ENCODE measurements around the gene DOCK2. TPM values are rescaled to one million over a fixed set of nuclear protein-coding genes. Genes with fewer than 3 reads are reported as not detected.

The DOCK2 gene
- total and polyA plus RNA-seq, 2 of the 8 experiments (the other 6 are each of a cell fraction or from before 2014, with no cell fraction given) = 3.9 to 5.7 TPM

DNA sequence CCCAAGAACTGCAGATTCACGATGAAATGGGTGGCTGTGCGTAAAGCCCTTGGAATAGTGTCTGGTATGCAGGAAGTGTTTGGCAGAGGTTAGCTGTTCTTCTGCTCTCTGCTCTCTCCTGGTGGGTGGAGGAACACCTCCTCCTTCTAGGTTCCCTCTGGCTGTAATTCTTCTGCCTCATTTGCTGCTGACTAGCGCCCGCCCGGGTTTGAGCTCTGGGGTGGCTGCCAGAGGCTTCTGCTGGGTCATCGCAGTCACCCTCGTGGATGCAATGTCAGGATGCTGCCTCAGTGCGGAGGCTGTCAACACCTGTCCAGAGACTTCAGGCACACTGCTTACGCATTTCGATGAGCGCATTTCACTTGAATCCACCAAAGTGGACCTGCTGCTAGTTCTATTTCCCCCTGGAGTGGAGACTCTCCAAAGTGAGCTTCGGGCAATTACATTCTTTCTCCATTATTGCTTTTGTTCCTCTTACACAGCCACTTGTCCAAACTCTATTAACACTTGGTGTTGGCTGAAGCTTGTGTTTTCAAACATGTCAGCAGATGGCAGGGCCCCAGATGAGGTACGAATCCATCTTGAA, 11.7 kb downstream of the DOCK2 start:
- H3K79me2 ChIP-seq (ENCODE audit: control insufficient read depth in 1 of 2, insufficient read depth in 2 of 2, low read length in 2 of 2) = no peaks in the 10 kb centered on the region
- H3K4me3 ChIP-seq (ENCODE audit: extremely low read depth in 1 of 4, insufficient read depth in 2 of 4, low read depth in 3 of 4, low read length in 4 of 4) = no peak overlapping the region
- H3K27me3 ChIP-seq (replicated peaks in 1 of 4; ENCODE audit: control insufficient read depth in 3 of 4, extremely low read depth in 1 of 4, insufficient read depth in 3 of 4, low read length in 3 of 4) = peaks cover 0 to 3% (median 0%) of the 10 kb centered on the region in 4 experiments; a peak in 1 of 7 replicates
- H3K4ac ChIP-seq (replicated peaks; ENCODE audit: insufficient read length, low read depth, low read length) = no peak overlapping the region
- DNase-seq (ENCODE audit: low read depth in 1 of 2, low spot score in 2 of 2) (no peak), FAIRE-seq (no peak)
- no peak overlapping the region for H4K8ac ChIP-seq (ENCODE audit: extremely low read depth, insufficient read depth, low read length)
- ChIA-PET POLR2A (ENCODE audit: partially characterized antibody) (no interaction called here), CTCF (ENCODE audit: partially characterized antibody) (no interaction called here)
- H3K23ac ChIP-seq (ENCODE audit: insufficient read length) = no peak overlapping the region
- no peak overlapping the region for H3K27ac ChIP-seq (ENCODE audit: low read depth, low read length)
- H3K4me2 ChIP-seq (ENCODE audit: insufficient read depth in 1 of 2, low read depth in 2 of 2, low read length in 2 of 2) = no peak overlapping the region
- no peak overlapping the region for H4K5ac ChIP-seq (ENCODE audit: insufficient read length, low read depth, low read length)
- no peak overlapping the region; the same call in 1 of the 2 replicates for H2BK12ac ChIP-seq (ENCODE audit: low read depth, low read length)
- no peak overlapping the region for H2BK120ac ChIP-seq (replicated peaks; ENCODE audit: low read depth, low read length)
- H2BK15ac ChIP-seq (ENCODE audit: low read length) = no peak overlapping the region
- no peak overlapping the region for H4K91ac ChIP-seq (replicated peaks; ENCODE audit: insufficient read length, low read length)
- no peaks in the 10 kb centered on the region for H4K20me1 ChIP-seq (replicated peaks in 1 of 2; ENCODE audit: control insufficient read depth in 1 of 2, insufficient read depth in 2 of 2, low read length in 2 of 2)
- WGBS, 2 experiments (ENCODE audit: extremely low coverage in 1 of 2, insufficient coverage in 1 of 2, insufficient read length in 1 of 2, insufficient replicate concordance in 2 of 2, low coverage in 1 of 2, low lambda C conversion rate in 2 of 2, missing lambda C conversion rate in 1 of 2) = 97% methylated on average over 13 of the region's 13 CpGs; no CpG with 5 or more reads in 1 of the 2 experiments
- H3K79me1 ChIP-seq (ENCODE audit: low read depth, low read length) = no peaks in the 10 kb centered on the region
- H3K56ac ChIP-seq (replicated peaks; ENCODE audit: insufficient read length, low read depth, low read length) = no peak overlapping the region
- no peak overlapping the region for H2AFZ ChIP-seq (ENCODE audit: low read length)
- no peaks in the 10 kb centered on the region for H3K9me3 ChIP-seq (ENCODE audit: insufficient read depth in 2 of 2, low read depth in 1 of 2, low read length in 1 of 2)
- H2BK5ac ChIP-seq (ENCODE audit: low read depth, low read length) = no peak overlapping the region
- H3K4me1 ChIP-seq (replicated peaks in 1 of 4; ENCODE audit: control insufficient read depth in 3 of 4, insufficient read depth in 4 of 4, low read length in 3 of 4) = no peaks in the 10 kb centered on the region
- no peaks in the 10 kb centered on the region; the same call in 1 of the 2 replicates for H3K23me2 ChIP-seq (ENCODE audit: low read depth, low read length)
- no peak overlapping the region for H2BK20ac ChIP-seq (ENCODE audit: low read length)
- TF ChIP-seq HDAC6 (IDR thresholded peaks at IDR 0.05; ENCODE audit: low read depth, low read length) (no peak), SRF (IDR thresholded peaks at IDR 0.05; ENCODE audit: low read depth, low read length) (no peak), MAFK (IDR thresholded peaks at IDR 0.05; ENCODE audit: low read depth, low read length) (no peak), CBX8 (IDR thresholded peaks at IDR 0.05; ENCODE audit: borderline replicate concordance, low read depth, low read length) (no peak), CHD1 (IDR thresholded peaks at IDR 0.05; ENCODE audit: low read depth, low read length) (no peak), NANOG (IDR thresholded peaks at IDR 0.05; ENCODE audit: insufficient read depth, low read depth, low read length, poor library complexity, severe bottlenecking) (no peak), RXRA (IDR thresholded peaks at IDR 0.05; ENCODE audit: insufficient read depth, low read depth, low read length) (no peak), TBP (IDR thresholded peaks at IDR 0.05; ENCODE audit: low read depth, low read length) (no peak), HDAC2 (IDR thresholded peaks at IDR 0.05; ENCODE audit: borderline replicate concordance in 1 of 2, low read depth in 2 of 2, low read length in 2 of 2) (no peak), SAP30 (IDR thresholded peaks at IDR 0.05; ENCODE audit: insufficient read depth, insufficient replicate concordance, low read length) (no peak)
- TF ChIP-seq, protein P1, sequence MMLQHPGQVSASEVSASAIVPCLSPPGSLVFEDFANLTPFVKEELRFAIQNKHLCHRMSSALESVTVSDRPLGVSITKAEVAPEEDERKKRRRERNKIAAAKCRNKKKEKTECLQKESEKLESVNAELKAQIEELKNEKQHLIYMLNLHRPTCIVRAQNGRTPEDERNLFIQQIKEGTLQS (IDR thresholded peaks at IDR 0.05; ENCODE audit: insufficient read depth, low read depth, low read length) = no peak
- H3K18ac ChIP-seq (ENCODE audit: extremely low read depth, low read length) = no peak overlapping the region
- H3K36me3 ChIP-seq (ENCODE audit: control insufficient read depth in 2 of 4, insufficient read depth in 4 of 4, low read length in 3 of 4) = no peaks in the 10 kb centered on the region
- no peak overlapping the region for H3K14ac ChIP-seq (ENCODE audit: insufficient read length)
- no peak overlapping the region for H3K9ac ChIP-seq (replicated peaks in 1 of 4; ENCODE audit: extremely low read depth in 1 of 4, low read depth in 3 of 4, low read length in 3 of 4)
- no peak overlapping the region for H2AK5ac ChIP-seq (ENCODE audit: low read depth, low read length)
